ENCODE measurements around the gene ITPR3. TPM values are rescaled to one million over a fixed set of nuclear protein-coding genes. Genes with fewer than 3 reads are reported as not detected.
A peak's percentile ranks its signal among the peaks of the same experiment; 100 is the strongest.

ITPR3 gene
- total and polyA plus RNA-seq, 2 of the 13 experiments (the other 11 are each of a cell fraction or from before 2014, with no cell fraction given), result 3.8 to 21.4 TPM

- peak; percentile 62 for TF ChIP-seq TBX3 (IDR thresholded peaks at IDR 0.05; ENCODE audit: borderline replicate concordance)
- no peak for TF ChIP-seq HES4 (CRISPR knock-in tag; IDR thresholded peaks at IDR 0.05; ENCODE audit: borderline replicate concordance)
- TF ChIP-seq TMF1 (CRISPR knock-in tag; IDR thresholded peaks at IDR 0.05; ENCODE audit: low read depth), result no peak
- no peak for TF ChIP-seq TERF1 (CRISPR knock-in tag; IDR thresholded peaks at IDR 0.05)
- no peak for TF ChIP-seq MLLT10 (CRISPR knock-in tag; IDR thresholded peaks at IDR 0.05)
- no peak for TF ChIP-seq ZBTB26 (CRISPR knock-in tag; IDR thresholded peaks at IDR 0.05; ENCODE audit: borderline replicate concordance)
- TF ChIP-seq REXO4 (CRISPR knock-in tag; IDR thresholded peaks at IDR 0.05; ENCODE audit: borderline replicate concordance), result no peak
- no peak for TF ChIP-seq KDM3A (CRISPR knock-in tag; IDR thresholded peaks at IDR 0.05; ENCODE audit: low read depth)
- peak; percentile 58; the same call in 1 of the 2 replicates for TF ChIP-seq SNAPC4 (CRISPR knock-in tag; IDR thresholded peaks at IDR 0.05)
- no peak for TF ChIP-seq MYNN (CRISPR knock-in tag; IDR thresholded peaks at IDR 0.05; ENCODE audit: low read depth)
- no peak for TF ChIP-seq WIZ (CRISPR knock-in tag; IDR thresholded peaks at IDR 0.05)
- no peak for TF ChIP-seq THAP8 (CRISPR knock-in tag; IDR thresholded peaks at IDR 0.05; ENCODE audit: borderline replicate concordance)
- TF ChIP-seq ZNF737 (CRISPR knock-in tag; IDR thresholded peaks at IDR 0.05; ENCODE audit: borderline replicate concordance), result no peak
- TF ChIP-seq ZBTB39 (CRISPR knock-in tag; IDR thresholded peaks at IDR 0.05), result no peak
- TF ChIP-seq SAFB2 (CRISPR knock-in tag; IDR thresholded peaks at IDR 0.05; ENCODE audit: borderline replicate concordance, low read depth), result no peak
- TF ChIP-seq RORA (CRISPR knock-in tag; IDR thresholded peaks at IDR 0.05), result no peak
- peak; percentile 89; the same call in 1 of the 2 replicates for TF ChIP-seq ZBTB7B (CRISPR knock-in tag; IDR thresholded peaks at IDR 0.05)
- TF ChIP-seq THAP11 (CRISPR knock-in tag; IDR thresholded peaks at IDR 0.05), result peak; percentile 55; the same call in 1 of the 2 replicates
- TF ChIP-seq NR2F6 (IDR thresholded peaks at IDR 0.05), result peak; percentile 97
- no peak; the same call in none of the 2 replicates for TF ChIP-seq NR2F6 (CRISPR knock-in tag; IDR thresholded peaks at IDR 0.05)
- TF ChIP-seq SMAD9 (CRISPR knock-in tag; IDR thresholded peaks at IDR 0.05), result no peak
Observed at GRCh38 chr6:33613146-33613794, 7.9 kb upstream of the ITPR3 start (continued).

Measured in HepG2 (cell line).